ENCODE data around the gene FRRS1.

DNA sequence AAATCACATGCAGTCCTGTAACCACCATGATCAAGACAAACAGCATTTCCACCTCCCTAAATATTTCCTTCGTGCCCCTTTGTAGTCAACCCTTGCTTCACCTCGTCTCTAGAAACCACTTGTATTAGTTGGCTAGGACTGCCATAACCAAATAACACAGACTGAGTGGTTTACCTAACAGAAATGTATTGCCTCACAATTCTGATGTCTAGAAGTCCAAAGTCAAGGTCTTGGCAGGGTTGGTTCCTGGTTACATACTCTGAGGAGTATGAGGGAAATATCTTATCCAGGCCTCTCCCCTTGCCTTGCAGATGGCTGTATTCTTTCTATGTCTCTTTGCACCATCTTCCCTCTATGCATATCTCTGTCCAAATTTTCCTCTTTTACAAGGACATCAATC lies 23.3 kb upstream of the FRRS1 start:
- TF ChIP-seq SETDB1 (IDR thresholded peaks at IDR 0.05; ENCODE audit: insufficient read length, low read length), result no peak
- no peak for TF ChIP-seq ZNF223 (tag by site-specific recombination; IDR thresholded peaks at IDR 0.05)
- TF ChIP-seq ZNF768 (tag by site-specific recombination; IDR thresholded peaks at IDR 0.05), result no peak
- TF ChIP-seq ZNF138 (tag by site-specific recombination; IDR thresholded peaks at IDR 0.05; ENCODE audit: borderline replicate concordance), result no peak
- TF ChIP-seq ZNF529 (tag by site-specific recombination; IDR thresholded peaks at IDR 0.05; ENCODE audit: insufficient replicate concordance), result no peak
- TF ChIP-seq ZNF140 (tag by site-specific recombination; IDR thresholded peaks at IDR 0.05), result no peak
- TF ChIP-seq CTCF (tag by site-specific recombination; IDR thresholded peaks at IDR 0.05), result no peak
- TF ChIP-seq SP2 (tag by site-specific recombination; IDR thresholded peaks at IDR 0.05), result no peak
- TF ChIP-seq ZNF585B (tag by site-specific recombination; IDR thresholded peaks at IDR 0.05), result no peak

All from HEK293 (cell line).